WTC11 (cell line): ENCODE data around the gene SLC5A8.

Source experiments
- ATF3 ChIP-seq: sonication (generic); formaldehyde crosslinking; conservative IDR thresholded peaks from 2 replicates; pipeline ENCODE4 v1.8.1; 2022; ENCODE audit warnings: mild to moderate bottlenecking, missing genetic modification reagents
- TEAD4 ChIP-seq: sonication (generic); formaldehyde crosslinking; IDR thresholded peaks from 2 replicates; pipeline ENCODE4 v1.8.0; 2022; ENCODE audit warnings: mild to moderate bottlenecking, missing genetic modification reagents
- TF ChIP-seq, protein P1 (sequence below): sonication (generic); formaldehyde crosslinking; IDR thresholded peaks from 2 replicates; pipeline ENCODE4 v1.8.0; 2022; ENCODE audit warnings: mild to moderate bottlenecking, missing genetic modification reagents
- TF ChIP-seq, protein P2 (sequence below): fragments of 200-600 bp; IDR thresholded peaks from 2 replicates; pipeline ENCODE4 v1.8.0; 2022; ENCODE audit warnings: antibody characterized with exemption

- TF ChIP-seq, protein P1, sequence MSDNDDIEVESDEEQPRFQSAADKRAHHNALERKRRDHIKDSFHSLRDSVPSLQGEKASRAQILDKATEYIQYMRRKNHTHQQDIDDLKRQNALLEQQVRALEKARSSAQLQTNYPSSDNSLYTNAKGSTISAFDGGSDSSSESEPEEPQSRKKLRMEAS (CRISPR knock-in tag): no peak
- TF ChIP-seq ATF3 (CRISPR knock-in tag): no peak
- TF ChIP-seq, protein P2, sequence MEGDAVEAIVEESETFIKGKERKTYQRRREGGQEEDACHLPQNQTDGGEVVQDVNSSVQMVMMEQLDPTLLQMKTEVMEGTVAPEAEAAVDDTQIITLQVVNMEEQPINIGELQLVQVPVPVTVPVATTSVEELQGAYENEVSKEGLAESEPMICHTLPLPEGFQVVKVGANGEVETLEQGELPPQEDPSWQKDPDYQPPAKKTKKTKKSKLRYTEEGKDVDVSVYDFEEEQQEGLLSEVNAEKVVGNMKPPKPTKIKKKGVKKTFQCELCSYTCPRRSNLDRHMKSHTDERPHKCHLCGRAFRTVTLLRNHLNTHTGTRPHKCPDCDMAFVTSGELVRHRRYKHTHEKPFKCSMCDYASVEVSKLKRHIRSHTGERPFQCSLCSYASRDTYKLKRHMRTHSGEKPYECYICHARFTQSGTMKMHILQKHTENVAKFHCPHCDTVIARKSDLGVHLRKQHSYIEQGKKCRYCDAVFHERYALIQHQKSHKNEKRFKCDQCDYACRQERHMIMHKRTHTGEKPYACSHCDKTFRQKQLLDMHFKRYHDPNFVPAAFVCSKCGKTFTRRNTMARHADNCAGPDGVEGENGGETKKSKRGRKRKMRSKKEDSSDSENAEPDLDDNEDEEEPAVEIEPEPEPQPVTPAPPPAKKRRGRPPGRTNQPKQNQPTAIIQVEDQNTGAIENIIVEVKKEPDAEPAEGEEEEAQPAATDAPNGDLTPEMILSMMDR: peak; percentile 28; the same call in 1 of the 2 replicates
- no peak for TF ChIP-seq TEAD4 (CRISPR knock-in tag)
These were observed 37.7 kb downstream of the SLC5A8 start for GRCh38 chr12:101172316-101172715.
